Mesenchymal stem cell (in vitro differentiated cells and primary cell): Measurements from ENCODE around the gene NRTN.
"Not testable (repeated sequence)": the region's sequence is repeated elsewhere in the genome, so short reads cannot be mapped to it uniquely, and the experiment has no call there.

ENCODE experiments used
- DNase-seq: peaks from one replicate; pipeline ENCODE4 v3.0.0-alpha.2; 2013
- H2AFZ ChIP-seq: one replicate; pipeline ENCODE4 v1.6.1; 2013; ENCODE audit warnings: low read depth, mild to moderate bottlenecking, control low read depth, inconsistent platforms, low read length, moderate library complexity
- H2AK5ac ChIP-seq: 2 replicates; pipeline ENCODE4 v1.6.1; 2013; ENCODE audit warnings: low read length, moderate library complexity, mild to moderate bottlenecking, inconsistent platforms; ENCODE audit not compliant: severe bottlenecking
- H2BK120ac ChIP-seq: one replicate; pipeline ENCODE4 v1.6.1; 2013; ENCODE audit warnings: low read depth, mild to moderate bottlenecking, inconsistent platforms, low read length, moderate library complexity
- H2BK12ac ChIP-seq, 2 experiments: one replicate each; pipeline ENCODE4 v1.6.1; 2013; ENCODE audit warnings: inconsistent platforms in 2 of 2, low read length in 2 of 2, mild to moderate bottlenecking in 2 of 2, moderate library complexity in 2 of 2, control low read depth in 1 of 2
- H2BK15ac ChIP-seq: one replicate; pipeline ENCODE4 v1.6.1; 2013; ENCODE audit warnings: mild to moderate bottlenecking, low read depth, inconsistent platforms; ENCODE audit not compliant: poor library complexity, severe bottlenecking
- H2BK5ac ChIP-seq: 2 replicates; pipeline ENCODE4 v1.6.1; 2013; ENCODE audit warnings: low read depth, mild to moderate bottlenecking, low read length, control low read depth, inconsistent platforms; ENCODE audit not compliant: poor library complexity, severe bottlenecking
- H3K14ac ChIP-seq, 2 experiments: one replicate each; pipeline ENCODE4 v1.6.1; 2013; ENCODE audit warnings: inconsistent platforms in 2 of 2, low read length in 2 of 2, control low read depth in 1 of 2, mild to moderate bottlenecking in 1 of 2, moderate library complexity in 1 of 2
- H3K18ac ChIP-seq, 2 experiments: one replicate each; pipeline ENCODE4 v1.6.1; 2013; ENCODE audit warnings: inconsistent platforms in 2 of 2, low read length in 2 of 2, control low read depth in 1 of 2, low read depth in 1 of 2, mild to moderate bottlenecking in 1 of 2
- H3K23ac ChIP-seq, 2 experiments: one replicate each; pipeline ENCODE4 v1.6.1; 2013; ENCODE audit warnings: inconsistent platforms in 2 of 2, low read length in 2 of 2, mild to moderate bottlenecking in 2 of 2, moderate library complexity in 2 of 2, control low read depth in 1 of 2
- H3K27ac ChIP-seq: 2 replicates; pipeline ENCODE4 v1.5.1; 2013; ENCODE audit warnings: mild to moderate bottlenecking, moderate library complexity, low read length, control low read depth, inconsistent platforms; ENCODE audit not compliant: poor library complexity, severe bottlenecking
- H3K27me3 ChIP-seq, 2 experiments: 2 replicates each; pipeline versions ENCODE4 v1.6.1 to v1.7.0; 2013; ENCODE audit warnings: low read length in 2 of 2, mild to moderate bottlenecking in 2 of 2, moderate library complexity in 2 of 2, control low read depth in 1 of 2, inconsistent platforms in 1 of 2; ENCODE audit not compliant: control insufficient read depth in 1 of 2, insufficient read depth in 1 of 2
- H3K36me3 ChIP-seq, 2 experiments: 2 replicates each; pipeline versions ENCODE4 v1.6.1 to v1.7.0; 2013; ENCODE audit warnings: low read length in 2 of 2, control low read depth in 1 of 2, inconsistent platforms in 1 of 2, low read depth in 1 of 2, mild to moderate bottlenecking in 1 of 2; ENCODE audit not compliant: insufficient read depth in 2 of 2, control insufficient read depth in 1 of 2
- H3K4ac ChIP-seq, 2 experiments: one replicate each; pipeline ENCODE4 v1.6.1; 2013; ENCODE audit warnings: inconsistent platforms in 2 of 2, low read length in 2 of 2, mild to moderate bottlenecking in 2 of 2, moderate library complexity in 2 of 2, control low read depth in 1 of 2, low read depth in 1 of 2
- H3K4me1 ChIP-seq: 2 replicates; pipeline ENCODE4 v1.6.1; 2013; ENCODE audit warnings: low read depth, low read length, control low read depth; ENCODE audit not compliant: control insufficient read depth, insufficient read depth
- H3K4me2 ChIP-seq: 2 replicates; pipeline ENCODE4 v1.6.1; 2013; ENCODE audit warnings: low read length, mild to moderate bottlenecking, inconsistent platforms; ENCODE audit not compliant: poor library complexity, severe bottlenecking
- H3K4me3 ChIP-seq, 2 experiments: 2 replicates each; pipeline versions ENCODE4 v1.5.1 to v1.7.0; 2013; ENCODE audit warnings: low read length in 2 of 2, mild to moderate bottlenecking in 2 of 2, control low read depth in 1 of 2, low read depth in 1 of 2; ENCODE audit not compliant: insufficient read depth in 1 of 2
- H3K79me1 ChIP-seq: replicated peaks from 2 replicates; pipeline ENCODE4 v1.6.1; 2013; ENCODE audit warnings: mild to moderate bottlenecking, control low read depth, low read length, inconsistent platforms; ENCODE audit not compliant: poor library complexity, severe bottlenecking
- H3K9ac ChIP-seq: 2 replicates; pipeline ENCODE4 v1.7.0; 2013; ENCODE audit warnings: mild to moderate bottlenecking, low read length, moderate library complexity
- H3K9me3 ChIP-seq: 2 replicates; pipeline ENCODE4 v1.7.0; 2013; ENCODE audit warnings: mild to moderate bottlenecking, low read length; ENCODE audit not compliant: control insufficient read depth
- H4K8ac ChIP-seq: one replicate; pipeline ENCODE4 v1.6.1; 2013; ENCODE audit warnings: inconsistent platforms, mild to moderate bottlenecking, low read length, moderate library complexity
- H4K91ac ChIP-seq: one replicate; pipeline ENCODE4 v1.6.1; 2013; ENCODE audit warnings: mild to moderate bottlenecking, low read length, inconsistent platforms
- WGBS: methylation state at CpG from one replicate; pipeline ENCODE4 v1.1.7; 2013; ENCODE audit warnings: mixed read lengths; 5-methylcytosine and 5-hydroxymethylcytosine counted together

NRTN gene

DNA sequence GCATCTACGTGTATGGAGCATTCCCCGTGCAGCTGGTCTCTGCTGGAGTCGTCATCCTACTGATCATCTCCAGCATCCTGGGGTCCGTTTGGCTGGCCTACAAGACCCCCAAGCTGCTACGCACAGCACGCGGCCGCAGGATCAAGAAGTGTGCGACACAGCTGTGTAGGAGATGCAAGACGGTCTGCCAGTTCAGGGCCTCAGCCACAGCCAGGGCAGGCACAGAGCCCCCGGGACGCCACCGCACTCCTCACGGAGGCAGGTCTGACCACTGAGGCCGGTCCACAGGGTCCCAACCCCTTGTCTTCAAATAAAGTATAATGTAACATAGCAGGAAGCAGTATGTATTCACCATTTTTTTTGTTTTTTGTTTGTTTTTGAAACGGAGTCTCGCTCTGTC, 26.5 kb upstream of the NRTN start:
- Histone ChIP-seq H4K91ac (no peak overlapping the region), H3K14ac (no peak overlapping the region), H3K18ac (no peak overlapping the region), H2BK120ac (no peak overlapping the region), H3K9ac (no peak overlapping the region), H3K9me3 (no peaks in the 10 kb centered on the region), H2BK15ac (no peak overlapping the region), H3K27me3 (peaks cover 0 to 8% of the 10 kb centered on the region in 2 experiments), H2AK5ac (no peak overlapping the region), H3K79me1 (no peaks in the 10 kb centered on the region), H2BK5ac (no peak overlapping the region), H3K27ac (no peak overlapping the region), H2BK12ac (no peak overlapping the region), H2AFZ (no peak overlapping the region), H3K4me1 (peaks cover 1% of the 10 kb centered on the region), H3K4ac (no peak overlapping the region), H3K4me2 (no peak overlapping the region), H3K23ac (no peak overlapping the region), H4K8ac (no peak overlapping the region), H3K4me3 (no peak overlapping the region), H3K36me3 (peaks cover 0 to 13% of the 10 kb centered on the region in 2 experiments)
- no peak for DNase-seq
- WGBS, result 92% methylated on average over 16 of the region's 17 CpGs

- H3K14ac ChIP-seq, H4K91ac ChIP-seq, H3K27ac ChIP-seq, H3K18ac ChIP-seq, DNase-seq, H3K23ac ChIP-seq, H3K4ac ChIP-seq, H2BK5ac ChIP-seq, H2BK12ac ChIP-seq, H4K8ac ChIP-seq, H2BK15ac ChIP-seq, H2BK120ac ChIP-seq, H3K9ac ChIP-seq, H2AFZ ChIP-seq, H2AK5ac ChIP-seq, H3K27me3 ChIP-seq, H3K9me3 ChIP-seq, H3K4me2 ChIP-seq, H3K4me1 ChIP-seq, H3K4me3 ChIP-seq: not testable (repeated sequence)
- Histone ChIP-seq H3K36me3 (peaks cover 19 to 39% of the 10 kb centered on the region in 2 experiments), H3K79me1 (peaks cover 16% of the 10 kb centered on the region)
- WGBS, result 93% methylated on average over 11 of the region's 11 CpGs
These were observed 24.0 kb upstream of the NRTN start for GRCh38 chr19:5780916-5781315.

- WGBS, result 96% methylated on average over 9 of the region's 9 CpGs
- Histone ChIP-seq H2AFZ (no peak overlapping the region), H3K14ac (no peak overlapping the region), H3K9me3 (no peaks in the 10 kb centered on the region), H3K4ac (no peak overlapping the region), H3K36me3 (peaks cover 33 to 53% of the 10 kb centered on the region in 2 experiments), H3K27ac (no peak overlapping the region), H2BK120ac (no peak overlapping the region), H3K79me1 (peaks cover 21% of the 10 kb centered on the region), H4K91ac (peak overlapping the region; percentile 30), H4K8ac (no peak overlapping the region), H2BK15ac (no peak overlapping the region), H3K4me3 (no peak overlapping the region), H2AK5ac (no peak overlapping the region), H3K23ac (no peak overlapping the region), H3K4me1 (peaks cover 3% of the 10 kb centered on the region), H3K18ac (no peak overlapping the region), H2BK5ac (no peak overlapping the region), H2BK12ac (no peak overlapping the region), H3K27me3 (peaks cover 0 to 1% of the 10 kb centered on the region in 2 experiments), H3K4me2 (no peak overlapping the region), H3K9ac (no peak overlapping the region)
- DNase-seq, result no peak
These were observed 22.5 kb upstream of the NRTN start for GRCh38 chr19:5782322-5782721.

- no peak for DNase-seq
- Histone ChIP-seq H2BK12ac (no peak overlapping the region), H3K36me3 (peaks cover 42 to 62% of the 10 kb centered on the region in 2 experiments), H3K4me1 (peaks cover 4% of the 10 kb centered on the region), H3K27me3 (no peaks in the 10 kb centered on the region), H2BK15ac (no peak overlapping the region), H3K14ac (no peak overlapping the region), H4K91ac (no peak overlapping the region), H3K79me1 (peaks cover 26% of the 10 kb centered on the region), H3K4me3 (no peak overlapping the region), H3K18ac (no peak overlapping the region), H2BK5ac (no peak overlapping the region), H2AK5ac (no peak overlapping the region), H3K23ac (no peak overlapping the region), H3K4me2 (no peak overlapping the region), H4K8ac (no peak overlapping the region), H3K9ac (no peak overlapping the region), H3K27ac (no peak overlapping the region), H2BK120ac (no peak overlapping the region), H3K9me3 (no peaks in the 10 kb centered on the region), H3K4ac (no peak overlapping the region), H2AFZ (no peak overlapping the region)
- WGBS, result 91% methylated on average over 48 of the region's 48 CpGs
These were observed 21.6 kb upstream of the NRTN start for GRCh38 chr19:5782945-5783919.
